ENCODE results near the gene KNCN. TPM values are rescaled to one million over a fixed set of nuclear protein-coding genes. Genes with fewer than 3 reads are reported as not detected.

KNCN gene
- total RNA-seq, 1 donor from 2014 or later = not detected

GRCh38 chr1:46569116-46569515 is 17.7 kb upstream of the KNCN start:
- DNase-seq (ENCODE audit: low read depth in 2 of 2) = no peak

DNA sequence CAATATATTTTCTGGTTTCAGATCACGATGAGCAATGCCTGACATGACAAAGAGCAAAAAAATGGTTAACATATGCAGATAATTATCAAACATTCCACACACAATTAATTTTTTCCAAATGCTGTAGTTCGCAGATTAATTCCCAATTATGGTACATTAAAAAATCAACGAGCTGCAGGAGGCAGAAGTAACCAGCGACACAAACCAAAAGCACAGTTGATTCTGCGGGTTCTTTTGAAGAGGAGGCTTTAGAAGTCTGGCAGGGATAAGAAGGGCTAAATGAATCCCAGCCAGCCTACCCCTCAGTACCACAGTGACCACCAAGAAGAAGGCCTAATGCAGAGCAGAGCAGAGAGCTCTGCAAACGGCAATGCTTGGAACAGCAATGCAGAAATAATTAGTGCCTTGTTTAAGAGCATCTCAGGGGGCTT is 17.0 kb upstream of the KNCN start:
- no peak for DNase-seq (ENCODE audit: low read depth in 2 of 2)

- no peak for DNase-seq (ENCODE audit: low read depth in 2 of 2)
Measured at GRCh38 chr1:46563341-46563740, 11.9 kb upstream of the KNCN start.

DNA sequence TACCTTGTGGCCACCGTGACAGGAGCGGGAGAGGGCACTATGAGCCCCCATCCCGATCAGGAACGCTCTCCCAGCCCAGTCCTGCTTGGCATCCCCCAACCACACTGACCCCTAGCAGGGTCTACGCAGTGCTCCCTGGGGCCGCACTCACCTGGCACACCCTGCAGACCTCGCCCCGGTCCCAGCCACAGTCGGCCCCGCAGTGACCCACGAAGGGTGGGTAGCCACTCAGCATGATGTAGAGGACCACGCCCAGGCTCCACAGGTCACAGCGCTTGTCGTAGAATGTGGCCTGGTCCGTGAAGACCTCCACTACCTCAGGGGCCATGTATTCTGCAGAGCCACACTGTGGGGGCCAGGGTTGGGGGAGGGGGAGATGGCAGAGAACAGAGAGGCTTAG is 11.1 kb upstream of the KNCN start:
- no peak for DNase-seq (ENCODE audit: low read depth in 2 of 2)

DNA sequence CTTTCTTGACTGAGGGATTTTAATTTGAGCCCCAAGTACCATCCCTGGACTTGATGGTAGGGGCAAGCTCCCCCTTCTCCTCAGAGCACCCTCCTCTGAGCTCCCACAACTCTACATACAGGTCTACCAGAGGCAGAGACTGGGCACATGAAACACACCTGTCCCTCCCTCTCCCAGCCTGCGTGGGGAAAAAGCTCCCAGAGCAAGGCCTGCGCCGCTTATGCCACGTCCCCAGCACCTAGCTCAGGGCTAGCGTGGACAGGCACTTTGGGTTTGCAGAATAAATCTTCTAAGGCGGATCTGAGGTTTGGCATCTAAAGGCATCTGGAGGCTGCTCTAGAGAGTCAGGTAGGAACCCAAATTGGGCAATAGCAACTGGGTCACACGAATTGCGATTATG is 7.5 kb upstream of the KNCN start:
- no peak for DNase-seq (ENCODE audit: low read depth in 2 of 2)

DNA sequence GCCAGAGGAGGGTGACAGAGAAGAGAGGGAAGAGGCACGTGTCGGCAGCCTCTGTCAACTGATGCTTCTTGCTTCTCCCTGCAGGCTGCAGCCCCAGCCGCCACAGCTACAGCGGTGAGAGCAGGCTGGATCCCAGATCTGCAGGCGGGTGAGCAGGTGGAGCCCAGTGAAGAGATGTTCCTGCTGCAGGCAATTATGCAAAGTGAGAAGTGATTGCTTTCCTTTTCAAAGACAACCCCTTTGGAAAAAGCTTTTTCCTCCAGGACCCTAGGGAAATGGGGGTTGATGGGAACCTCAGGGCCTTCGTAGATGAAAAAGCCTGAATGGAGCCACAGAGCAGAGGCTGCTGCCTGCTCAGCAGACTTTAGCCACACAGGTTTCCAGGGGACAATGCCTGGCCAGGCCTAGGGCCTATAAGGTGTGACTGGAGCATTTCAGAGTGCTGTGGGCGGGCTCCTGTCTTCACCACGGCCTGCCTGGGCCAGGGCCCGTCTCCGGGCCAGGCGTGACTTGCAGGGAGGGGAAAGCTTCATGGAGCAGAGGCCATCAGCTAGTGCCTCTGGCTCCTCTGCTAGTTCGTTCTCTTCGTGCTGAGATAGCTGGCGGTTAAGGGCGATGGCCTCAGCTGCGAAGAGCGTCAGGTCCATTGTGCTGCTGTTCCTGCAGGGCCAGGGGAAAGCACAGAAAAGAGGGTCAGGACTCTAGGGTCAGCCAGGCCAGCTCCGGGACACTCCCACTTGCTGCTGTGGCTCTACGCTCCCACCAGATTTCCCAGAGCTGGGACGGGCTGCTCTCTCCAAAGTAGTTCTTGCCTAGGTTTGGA is 6.9 kb upstream of the KNCN start:
- no peak for DNase-seq (ENCODE audit: low read depth in 2 of 2)

GRCh38 chr1:46557403-46557802 is 6.0 kb upstream of the KNCN start:
- DNase-seq (ENCODE audit: low read depth in 2 of 2) = no peak

- peak in 1 of 2 donors; percentile 28 for DNase-seq (ENCODE audit: low read depth in 2 of 2)
Measured at GRCh38 chr1:46556822-46557221, 5.4 kb upstream of the KNCN start.

GRCh38 chr1:46555826-46556619 is 4.6 kb upstream of the KNCN start:
- DNase-seq (ENCODE audit: low read depth in 2 of 2) = no peak

DNA sequence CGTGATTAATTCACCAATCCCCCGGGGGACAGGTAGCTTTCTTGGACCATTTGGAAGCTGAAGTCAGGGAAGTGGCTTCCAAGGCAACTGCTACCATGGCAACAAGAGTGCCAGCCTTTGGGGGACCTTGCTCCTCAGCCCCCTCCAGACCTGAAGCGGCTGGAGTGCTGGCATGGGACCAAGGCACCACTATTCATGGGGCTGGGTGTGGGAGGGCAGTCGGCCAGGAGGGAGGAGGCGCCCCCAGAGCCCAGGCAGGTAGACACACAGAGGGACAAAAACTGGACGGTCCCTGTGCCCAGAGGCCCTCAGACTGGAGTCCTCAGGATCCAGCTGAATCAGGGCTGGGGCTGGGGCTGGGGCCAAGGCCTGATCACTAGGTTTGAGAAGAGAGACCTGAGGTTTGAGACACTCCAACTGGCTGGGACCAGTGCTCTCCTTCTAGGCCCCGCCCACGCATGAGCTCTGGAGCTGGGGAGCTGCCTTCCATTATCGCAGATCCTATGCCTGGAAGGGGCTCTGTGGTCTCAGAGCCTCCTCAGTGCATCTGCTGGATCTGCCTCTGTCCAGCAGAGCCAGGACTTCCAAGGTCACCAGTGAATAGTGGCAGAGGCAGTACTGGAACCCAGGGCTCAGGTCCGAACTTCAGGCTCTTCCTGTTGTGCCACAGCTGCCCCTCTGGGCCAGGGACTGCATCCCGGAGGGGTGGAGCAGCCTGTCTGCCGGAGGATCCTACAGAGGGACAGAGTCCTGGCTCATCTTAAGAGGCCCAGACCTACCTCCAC is 3.3 kb upstream of the KNCN start:
- no peak for DNase-seq (ENCODE audit: low read depth in 2 of 2)

- DNase-seq (ENCODE audit: low read depth in 2 of 2) = no peak
Measured at GRCh38 chr1:46554236-46554596, 2.8 kb upstream of the KNCN start.

- DNase-seq (ENCODE audit: low read depth in 2 of 2) = no peak
Measured at GRCh38 chr1:46553506-46553905, 2.1 kb upstream of the KNCN start.

- no peak for DNase-seq (ENCODE audit: low read depth in 2 of 2)
Measured at GRCh38 chr1:46552357-46553237, 1.1 kb upstream of the KNCN start.

DNA sequence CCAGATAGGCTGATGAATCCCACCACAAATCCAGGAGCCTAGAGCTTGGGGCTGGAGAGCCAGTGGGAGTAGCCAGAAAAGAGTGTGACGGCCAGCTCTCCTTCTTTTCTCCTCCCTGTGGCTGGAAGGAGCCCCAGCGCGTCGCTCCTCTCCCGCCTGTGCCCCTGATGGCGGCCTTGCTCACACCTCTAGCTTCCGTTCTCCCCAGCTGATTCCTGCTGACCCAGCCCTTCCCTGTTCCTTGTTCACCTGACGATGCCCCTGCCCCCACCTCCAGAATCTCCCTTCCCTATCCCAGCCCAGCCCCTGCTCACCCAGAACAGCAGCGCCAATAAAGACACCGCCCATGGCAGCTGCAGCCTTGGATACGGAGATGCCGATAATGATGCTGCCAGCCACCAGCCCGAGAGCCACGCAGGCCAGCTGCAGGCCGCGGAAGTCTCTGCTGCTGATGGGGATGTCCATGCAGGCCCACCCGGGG is 656 bp downstream of the KNCN start:
- no peak for DNase-seq (ENCODE audit: low read depth in 2 of 2)

- DNase-seq (ENCODE audit: low read depth in 2 of 2) = peak; percentile 34 to 44
Measured at GRCh38 chr1:46549697-46550681, 1.5 kb downstream of the KNCN start.

DNA sequence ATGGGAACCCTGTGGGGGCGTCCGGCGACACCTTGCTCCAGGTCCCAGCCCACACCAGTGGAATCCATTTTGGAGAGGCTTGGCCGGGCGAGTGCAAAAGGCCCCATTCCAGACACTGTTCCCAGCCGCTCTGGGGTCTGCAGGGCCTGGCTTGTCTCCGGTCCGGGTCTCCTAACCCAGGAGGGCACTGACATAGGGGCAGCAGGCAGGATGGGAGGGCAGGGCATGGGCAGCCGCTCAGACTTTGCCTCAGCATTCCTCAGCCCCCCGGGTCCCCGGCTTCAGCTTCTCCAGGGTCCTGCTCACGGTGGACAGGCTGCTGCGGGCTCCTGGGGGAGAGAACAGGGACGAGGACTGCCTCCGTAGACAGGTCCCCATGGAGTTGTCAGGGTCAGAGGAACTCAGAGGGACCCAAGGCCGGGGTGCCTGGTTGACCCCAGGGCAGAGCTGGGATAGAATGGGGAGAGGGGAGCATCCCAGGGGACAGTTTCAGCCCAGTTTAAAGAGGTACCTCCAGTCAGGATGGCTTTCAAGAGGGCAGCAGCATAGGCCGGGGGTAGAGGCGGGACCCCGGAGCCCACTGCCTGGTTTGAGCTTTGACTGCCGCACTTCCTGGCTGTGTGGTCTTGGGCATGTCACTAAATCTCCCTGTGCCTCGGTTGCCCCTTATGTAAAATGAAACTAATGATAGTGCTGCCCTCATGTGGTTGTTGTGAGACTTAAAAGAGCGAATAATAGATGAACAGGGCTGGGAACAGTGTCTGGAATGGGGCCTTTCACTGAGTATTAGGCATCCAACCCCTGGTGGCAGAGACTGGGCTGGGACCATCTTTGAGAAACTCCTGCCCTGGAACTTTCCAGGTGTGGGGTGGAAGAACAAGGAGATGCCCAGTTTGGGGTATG is 3.7 kb downstream of the KNCN start:
- peak; percentile 23 to 62 for DNase-seq (ENCODE audit: low read depth in 2 of 2)

- no peak for DNase-seq (ENCODE audit: low read depth in 2 of 2)
Measured at GRCh38 chr1:46546210-46546609, 5.2 kb downstream of the KNCN start.

DNA sequence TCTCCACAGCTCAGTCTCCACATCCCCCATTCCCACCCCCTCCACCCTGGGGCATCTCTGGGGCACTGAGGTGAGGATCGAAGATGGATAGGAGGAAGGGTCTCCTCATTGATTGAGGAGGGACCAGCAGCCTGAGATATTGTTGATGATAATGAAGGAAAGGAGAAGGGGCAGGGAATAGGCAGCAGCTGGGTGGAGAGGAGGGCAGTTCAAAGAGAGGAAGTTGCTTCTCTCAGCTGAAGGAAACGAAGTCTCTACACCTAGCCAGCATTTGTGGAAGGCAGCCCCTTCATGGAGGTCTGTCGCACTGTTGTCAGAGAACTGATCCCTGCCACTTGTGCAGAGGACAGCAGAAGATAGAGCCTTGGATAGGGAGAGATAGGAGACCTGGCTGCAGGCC is 5.7 kb downstream of the KNCN start:
- no peak for DNase-seq (ENCODE audit: low read depth in 2 of 2)
